Stimulated activated CD4-positive, alpha-beta T cell treated with anti-CD3 and anti-CD28 coated beads, Interleukin-12 subunit alpha, Interleukin-12 subunit beta, amount 100 ng/mL, for 4 hours (primary cell): Measurements from ENCODE around the gene CEBPA.
"Not testable (repeated sequence)": the region's sequence is repeated elsewhere in the genome, so short reads cannot be mapped to it uniquely, and the experiment has no call there.

ENCODE experiments used
- DNase-seq: peaks from one replicate; pipeline ENCODE4 v3.0.0-alpha.2; 2020

CEBPA gene

DNA sequence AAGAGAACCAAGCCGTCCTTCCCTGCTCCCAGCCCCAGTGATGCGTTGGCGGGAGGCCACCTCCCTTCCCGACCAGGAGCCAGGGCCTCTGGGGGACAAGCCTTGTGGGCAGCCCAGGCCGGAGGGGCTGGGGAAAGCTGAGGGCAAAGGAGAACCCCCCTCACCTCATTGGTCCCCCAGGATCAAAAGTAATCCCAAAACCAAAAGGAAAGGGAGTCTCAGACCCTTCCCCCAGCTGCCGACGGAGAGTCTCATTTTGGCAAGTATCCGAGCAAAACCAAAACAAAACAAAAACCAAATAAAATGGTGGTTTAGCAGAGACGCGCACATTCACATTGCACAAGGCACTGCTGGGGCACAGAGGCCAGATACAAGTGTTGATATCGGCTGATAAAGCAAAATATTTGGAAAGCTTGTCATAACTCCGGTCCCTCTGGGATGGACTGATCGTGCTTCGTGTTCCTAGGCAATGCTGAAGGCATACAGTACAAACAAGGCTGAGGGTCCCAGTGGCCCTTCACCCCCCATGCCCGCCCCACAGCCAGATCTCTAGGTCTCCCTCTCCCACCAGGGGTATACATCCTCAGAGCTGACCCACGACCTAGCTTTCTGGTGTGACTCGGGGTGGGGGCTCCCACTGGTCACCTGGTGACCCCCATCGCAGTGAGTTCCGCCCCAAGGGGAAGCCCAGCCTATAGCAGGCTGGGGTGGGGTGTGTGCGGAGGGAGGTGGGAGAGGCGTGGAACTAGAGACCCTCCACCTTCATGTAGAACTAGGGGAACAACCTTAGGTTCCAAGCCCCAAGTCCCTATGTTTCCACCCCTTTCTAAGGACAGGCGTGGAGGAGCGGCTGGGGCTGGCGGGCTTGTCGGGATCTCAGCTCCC is 2.1 kb downstream of the CEBPA start:
- no peak for DNase-seq

DNA sequence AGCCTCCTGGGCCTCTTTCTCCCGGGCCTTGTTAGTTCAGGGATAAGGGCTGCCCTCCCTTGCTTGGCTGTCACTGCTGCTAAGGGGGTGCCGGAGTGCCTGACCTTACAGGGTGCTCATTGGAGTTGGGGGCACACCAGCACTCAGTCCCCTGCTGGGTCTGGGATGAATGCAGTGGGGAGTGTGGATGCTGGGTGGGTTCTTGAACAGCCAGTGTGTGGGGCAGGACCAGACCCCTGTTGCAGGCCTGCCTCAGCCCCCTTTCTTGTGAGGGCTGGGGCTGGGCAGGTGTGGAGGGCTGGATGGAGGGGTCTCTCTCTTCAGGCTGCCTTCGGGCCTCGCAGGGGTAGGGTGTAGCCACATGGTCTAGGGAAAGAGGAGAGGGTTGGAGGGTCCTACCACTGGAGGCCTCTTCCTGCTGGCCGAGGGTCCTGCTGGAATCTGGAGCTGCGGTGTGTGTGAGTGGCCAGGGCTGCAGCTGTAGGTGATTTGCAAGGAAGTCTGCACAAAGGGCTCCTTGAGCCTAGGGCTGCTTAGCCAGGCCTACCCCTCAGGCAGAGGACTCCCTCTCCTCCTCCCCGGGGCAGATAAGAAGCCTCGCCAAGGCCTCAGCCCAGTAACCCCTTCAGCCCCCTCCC is 3.2 kb downstream of the CEBPA start:
- no peak for DNase-seq

DNA sequence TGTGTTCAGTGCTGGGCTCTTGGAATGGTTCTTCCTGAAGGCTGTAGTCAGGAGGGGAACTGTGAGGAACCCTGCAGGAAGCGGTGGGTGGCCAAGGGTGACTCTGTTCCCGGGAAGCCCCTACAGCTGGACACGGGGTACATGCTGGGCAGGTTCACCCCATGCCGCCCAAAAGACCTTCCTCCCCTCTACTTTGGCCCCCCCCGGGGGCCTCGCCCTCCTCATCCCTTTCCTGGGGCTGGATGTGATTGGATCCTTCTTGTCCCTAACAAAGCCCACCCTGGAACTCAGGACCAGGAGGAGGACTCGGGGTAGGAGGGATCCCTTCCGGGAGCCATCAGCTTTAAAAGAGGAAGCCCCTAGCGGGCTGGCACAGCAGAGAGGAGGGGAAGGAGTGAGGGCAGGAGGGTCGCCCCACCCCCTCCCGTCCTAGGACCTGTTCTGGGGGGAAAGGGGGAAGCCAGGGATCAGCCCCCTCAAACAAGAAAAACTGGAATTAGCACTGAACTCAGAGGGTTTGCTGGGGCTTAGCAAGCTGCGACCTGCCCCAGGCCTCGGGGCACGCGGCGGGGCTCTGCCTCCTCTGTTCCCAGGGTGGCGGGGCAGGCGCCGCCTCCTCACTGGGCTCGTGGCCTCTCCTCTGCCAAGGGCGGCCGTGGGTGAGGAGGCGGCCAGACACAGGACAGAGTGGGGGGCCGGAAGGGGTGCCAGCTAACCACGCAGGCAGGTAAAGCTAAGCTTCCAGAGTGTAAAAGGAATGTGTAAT is 4.0 kb downstream of the CEBPA start:
- DNase-seq: no peak

DNA sequence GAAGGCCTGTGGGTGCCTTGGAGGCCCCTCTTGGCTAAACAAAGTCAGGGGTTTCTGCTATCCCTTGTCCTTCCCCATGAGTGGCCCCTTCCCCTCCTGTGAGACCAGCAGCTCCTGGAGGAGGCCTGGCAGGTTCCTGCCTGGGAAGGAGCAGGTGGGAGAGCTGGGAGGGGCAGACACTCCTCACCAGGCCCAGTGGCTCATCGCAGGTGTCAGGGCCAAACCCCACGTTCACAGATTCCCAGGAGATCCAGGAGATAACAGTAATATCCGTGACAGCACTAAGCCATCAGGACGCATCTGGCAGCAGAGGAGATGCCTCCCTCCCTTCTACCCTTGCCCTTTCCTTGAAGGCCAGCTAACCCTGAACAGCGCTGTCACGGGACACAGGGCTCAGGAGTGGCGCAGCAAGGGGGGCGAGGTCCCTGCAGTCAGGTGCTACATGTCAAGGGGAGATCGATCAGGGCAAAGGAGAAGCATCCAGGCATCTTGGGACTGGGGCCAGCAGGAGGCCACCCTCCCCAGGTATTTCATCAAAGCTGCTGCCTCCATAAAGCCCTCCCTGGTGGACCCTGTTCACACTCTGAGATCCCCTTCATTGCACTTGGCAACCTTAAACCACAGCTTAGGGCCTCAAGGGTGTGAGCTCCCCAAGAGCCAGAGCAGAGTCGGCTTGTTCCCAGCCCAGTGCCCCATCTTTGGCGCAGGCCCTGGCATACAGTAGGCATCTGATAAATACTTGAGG is 4.8 kb downstream of the CEBPA start:
- DNase-seq: no peak

DNA sequence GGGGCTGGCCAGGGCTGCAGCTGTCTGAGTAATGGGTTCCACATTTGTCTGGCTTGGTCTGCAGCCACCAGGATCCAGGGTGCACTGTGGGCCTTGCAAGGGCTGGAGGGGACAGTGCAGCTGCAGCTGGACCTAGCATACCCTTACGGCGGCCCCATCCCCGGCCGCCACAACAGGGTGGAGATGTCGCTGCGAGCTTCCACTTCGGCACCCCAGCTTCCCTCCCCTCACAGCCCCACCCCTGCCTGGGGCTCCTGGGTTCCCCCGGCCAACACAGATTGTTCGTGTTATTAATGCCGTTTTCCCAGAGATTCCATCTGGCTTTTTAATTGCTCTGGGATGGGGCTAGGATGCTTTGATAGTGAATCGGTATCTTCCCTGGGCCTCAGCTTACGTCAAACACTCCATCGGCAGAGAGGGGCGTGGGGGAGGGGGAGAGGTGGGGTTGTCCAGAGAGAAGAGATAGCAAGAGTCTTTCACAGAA is 5.8 kb downstream of the CEBPA start:
- DNase-seq: no peak

DNA sequence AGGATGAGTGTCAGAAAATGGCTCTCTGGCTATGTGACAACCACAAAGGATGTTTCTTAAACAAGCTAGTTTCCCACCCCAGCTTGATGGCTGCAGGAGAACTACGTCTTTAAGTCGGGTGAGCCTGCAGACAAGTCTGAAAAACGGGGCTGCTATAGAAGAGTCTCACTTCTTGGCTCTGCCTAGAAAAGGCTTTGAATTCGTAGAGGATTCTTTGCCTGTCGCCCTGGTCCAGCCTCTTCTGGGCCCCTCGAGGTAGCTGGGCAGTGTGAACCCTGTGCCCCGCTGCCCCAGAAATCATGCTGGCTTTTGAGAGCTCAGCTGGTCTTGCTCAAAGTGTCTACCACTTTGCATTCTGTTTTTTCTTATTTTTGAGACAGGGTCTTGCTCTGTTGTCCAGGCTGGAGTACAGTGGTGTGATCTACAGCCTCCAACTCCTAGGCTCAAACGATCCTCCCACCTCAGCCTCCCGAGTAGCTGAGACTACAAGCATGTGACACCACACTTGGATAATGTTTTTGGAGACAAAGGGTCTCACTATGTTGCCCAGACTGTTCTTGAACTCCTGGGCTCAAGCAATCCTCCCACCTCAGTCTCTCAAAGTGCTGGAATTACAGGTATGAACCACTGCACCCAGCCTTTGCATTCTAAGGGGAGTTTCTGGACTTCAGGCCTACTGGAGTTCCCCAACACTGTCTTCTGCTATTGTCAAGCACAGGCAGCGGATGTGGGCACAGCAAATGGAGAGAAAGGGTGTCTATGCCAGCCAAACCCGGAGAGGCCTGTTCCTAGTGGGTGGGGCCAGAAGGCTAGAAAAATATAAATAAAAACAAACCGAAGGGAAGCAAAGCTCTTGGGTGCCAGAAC is 6.5 kb downstream of the CEBPA start:
- DNase-seq: no peak

DNA sequence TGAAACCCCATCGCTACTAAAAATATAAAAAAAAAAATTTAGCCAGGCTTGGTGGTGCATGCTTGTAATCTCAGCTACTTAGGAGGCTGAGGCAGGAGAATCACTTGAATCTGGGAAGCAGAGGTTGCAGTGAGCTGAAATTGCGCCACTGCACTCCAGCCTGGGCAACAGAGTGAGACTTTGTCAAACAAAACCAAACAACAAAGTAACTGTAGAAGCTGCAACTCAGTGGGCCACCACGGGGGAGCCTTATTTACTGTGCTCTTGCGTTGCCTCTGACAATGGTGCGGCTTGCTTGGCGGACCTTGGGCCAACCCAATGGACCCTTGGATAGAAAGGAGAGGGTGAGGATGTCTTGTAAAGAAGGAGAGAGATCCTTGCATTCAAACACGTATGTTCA is 7.3 kb downstream of the CEBPA start:
- not testable (repeated sequence) for DNase-seq

DNA sequence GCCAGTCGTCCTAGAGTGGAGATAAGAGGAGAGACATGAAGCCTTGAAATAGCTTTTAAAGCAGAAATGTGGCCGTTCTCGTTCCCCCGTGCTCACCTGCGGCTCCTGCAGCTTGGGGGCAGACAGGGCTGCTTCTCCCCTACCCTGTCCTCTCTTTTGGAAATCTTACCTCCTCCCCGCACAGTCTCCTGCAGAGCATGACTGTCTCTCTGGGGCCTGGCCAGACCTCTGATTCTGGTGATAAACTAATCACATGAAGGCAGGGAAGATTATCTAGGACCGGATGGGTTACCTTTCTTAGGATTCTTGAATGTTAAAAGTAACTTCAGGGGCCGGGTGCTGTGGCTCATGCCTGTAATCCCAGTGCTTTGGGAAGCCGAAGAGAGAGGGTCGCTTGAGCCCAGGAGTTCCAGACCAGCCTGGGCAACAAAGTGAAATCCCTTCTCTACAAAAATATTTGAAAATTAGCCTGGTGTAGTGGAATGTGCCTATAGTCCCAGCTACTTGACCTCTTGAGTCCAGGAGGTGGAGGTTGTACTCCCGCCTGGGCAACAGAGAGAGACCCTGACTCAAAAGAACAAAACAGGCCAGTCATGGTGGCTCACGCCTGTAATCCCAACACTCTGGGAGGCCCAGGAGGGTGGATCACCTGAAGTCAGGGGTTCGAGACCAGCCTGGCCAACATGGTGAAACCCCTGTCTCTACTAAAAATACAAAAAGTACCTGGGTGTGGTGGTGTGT is 8.1 kb downstream of the CEBPA start:
- DNase-seq: no peak

DNA sequence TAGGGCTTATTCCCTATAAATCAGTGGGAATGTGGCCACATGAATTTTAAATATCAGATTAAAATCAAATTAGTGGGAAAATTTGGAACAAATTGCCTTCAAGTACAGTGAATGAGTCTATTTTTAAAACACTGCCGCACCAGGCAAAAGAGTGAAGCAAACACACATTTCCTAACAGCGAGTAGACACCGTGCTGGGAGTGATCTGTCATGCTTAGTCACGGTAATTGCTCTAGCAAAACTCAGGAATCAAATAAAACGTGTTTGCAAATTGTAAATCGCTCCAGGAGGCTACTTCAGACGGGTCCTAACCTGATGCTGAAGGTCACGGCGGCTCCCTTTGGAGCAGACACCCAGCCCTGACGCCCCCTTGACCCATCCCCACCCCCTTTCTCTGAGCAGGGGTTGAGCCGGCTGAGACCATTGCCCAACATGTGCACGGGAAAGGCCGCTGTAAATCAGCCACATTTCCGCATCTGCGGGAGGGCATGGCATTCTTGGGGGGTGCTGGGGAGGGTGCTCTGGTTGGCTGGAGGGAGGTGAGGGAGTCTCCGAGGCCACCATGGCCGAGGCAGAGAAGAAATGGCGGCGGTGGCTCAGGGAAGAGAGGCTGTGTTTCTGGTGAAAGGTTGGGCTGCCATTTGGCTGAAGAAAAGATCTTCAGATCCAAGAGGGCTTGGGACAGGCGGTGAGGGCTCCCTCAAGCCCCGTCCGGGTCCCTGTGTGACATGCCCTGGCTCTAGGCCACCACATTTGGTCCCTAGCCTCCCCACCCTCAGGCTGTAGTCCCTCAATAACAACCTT is 8.9 kb downstream of the CEBPA start:
- DNase-seq: no peak

DNA sequence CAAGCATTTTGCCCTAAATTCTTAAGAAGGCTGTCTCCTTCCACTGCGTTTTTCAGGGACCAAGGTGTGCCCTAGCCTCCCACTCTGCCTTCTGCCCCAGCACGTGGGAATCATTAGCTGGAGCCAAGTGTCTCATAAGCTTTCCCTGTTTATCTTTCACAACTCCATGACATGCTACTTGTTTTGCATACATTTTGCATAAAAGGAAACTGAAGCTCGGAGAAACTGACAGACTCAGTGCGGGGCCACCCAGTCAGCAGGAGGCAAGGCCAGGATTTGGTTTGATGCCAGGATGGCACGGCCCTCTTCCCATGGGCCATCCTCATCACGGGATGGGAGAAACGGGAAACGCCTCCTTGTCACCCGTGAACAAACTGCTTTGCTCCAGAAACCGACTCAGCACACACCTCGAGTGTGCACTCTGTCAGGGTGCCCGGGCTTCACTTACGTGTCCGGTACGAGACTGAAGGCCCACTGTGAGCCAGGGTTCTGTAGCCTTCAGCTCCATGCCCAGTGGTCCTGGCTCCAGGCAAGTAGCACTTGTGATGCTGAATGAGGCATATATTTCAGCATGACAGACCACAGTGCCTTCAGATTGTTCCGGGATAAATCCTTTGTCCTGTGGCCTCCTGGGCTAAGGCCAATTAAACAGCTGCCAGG is 9.6 kb downstream of the CEBPA start:
- DNase-seq: no peak

DNA sequence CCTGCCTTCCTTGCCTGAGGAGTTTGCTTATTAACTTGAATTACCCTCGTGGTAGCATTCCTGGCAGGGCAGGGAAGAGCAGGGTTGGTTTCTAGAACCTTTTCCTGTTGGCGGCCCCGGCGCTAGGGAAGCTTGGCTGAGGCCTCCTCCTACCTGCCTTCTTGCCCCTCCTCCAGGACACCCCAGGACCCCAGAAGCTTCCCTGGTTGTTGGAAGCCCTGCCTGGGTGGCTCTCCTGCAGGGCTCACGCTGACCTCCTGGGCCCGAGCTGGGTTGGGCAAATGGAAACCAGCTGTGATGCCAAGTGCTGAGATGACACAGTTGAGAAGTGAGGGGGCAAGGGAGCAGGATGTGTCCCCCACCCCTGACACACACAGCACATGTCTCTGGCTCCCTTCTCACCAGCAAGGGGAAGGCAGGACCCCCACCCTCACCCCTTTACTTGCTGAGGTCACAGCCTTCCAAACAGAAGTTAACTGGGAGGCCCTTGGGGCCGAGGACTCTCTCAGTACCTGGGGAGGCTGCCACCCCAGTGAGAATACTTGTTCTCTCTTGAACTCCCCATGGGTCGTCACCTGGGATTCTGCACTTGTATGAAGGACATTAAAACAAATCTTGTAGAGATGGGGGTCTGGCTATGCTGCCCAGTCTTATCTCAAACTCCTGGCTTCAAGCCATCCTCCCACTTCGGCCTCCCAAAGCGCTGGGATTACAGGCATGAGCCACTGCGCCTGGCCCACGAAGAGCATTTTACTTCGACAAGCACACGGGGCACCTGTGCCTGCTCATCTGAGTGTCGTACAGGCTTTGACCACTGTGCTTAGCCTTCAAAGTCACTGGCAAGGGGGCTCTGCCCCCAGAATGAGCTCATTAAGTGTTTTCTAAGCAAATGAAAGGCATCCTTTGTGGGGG is 10.5 kb downstream of the CEBPA start:
- DNase-seq: no peak

DNA sequence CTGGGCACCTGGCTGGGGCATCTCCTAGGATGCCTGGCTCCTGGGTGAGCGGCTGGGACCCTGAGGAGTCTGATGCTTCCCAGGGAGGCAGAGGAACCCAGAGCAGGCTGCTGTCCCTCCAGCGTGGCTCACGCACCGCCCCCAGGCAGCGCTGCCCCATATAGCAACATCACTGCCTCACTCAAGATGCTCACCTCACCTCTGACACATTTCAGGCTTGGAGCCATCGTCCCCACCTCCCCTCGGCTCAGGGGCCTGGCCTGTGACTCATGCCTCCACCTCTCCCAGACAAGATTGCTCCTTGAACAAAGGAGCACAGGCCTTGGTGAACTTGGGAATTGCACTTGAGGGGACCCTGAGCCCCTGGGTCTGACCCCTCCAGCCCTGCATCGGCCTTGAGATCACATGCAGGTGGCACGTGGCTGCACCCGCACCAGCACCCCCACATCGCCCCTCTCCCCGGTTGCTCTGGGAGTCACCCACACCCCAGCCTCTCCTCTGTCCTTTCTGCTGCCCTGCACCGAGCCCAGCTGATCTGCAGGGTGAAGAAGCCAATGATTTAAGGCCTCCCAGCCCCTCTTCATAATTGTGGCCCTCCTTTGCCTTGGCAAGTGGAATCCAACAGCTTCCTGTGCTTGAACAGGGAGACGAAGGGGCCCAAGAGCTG is 11.2 kb downstream of the CEBPA start:
- DNase-seq: no peak

DNA sequence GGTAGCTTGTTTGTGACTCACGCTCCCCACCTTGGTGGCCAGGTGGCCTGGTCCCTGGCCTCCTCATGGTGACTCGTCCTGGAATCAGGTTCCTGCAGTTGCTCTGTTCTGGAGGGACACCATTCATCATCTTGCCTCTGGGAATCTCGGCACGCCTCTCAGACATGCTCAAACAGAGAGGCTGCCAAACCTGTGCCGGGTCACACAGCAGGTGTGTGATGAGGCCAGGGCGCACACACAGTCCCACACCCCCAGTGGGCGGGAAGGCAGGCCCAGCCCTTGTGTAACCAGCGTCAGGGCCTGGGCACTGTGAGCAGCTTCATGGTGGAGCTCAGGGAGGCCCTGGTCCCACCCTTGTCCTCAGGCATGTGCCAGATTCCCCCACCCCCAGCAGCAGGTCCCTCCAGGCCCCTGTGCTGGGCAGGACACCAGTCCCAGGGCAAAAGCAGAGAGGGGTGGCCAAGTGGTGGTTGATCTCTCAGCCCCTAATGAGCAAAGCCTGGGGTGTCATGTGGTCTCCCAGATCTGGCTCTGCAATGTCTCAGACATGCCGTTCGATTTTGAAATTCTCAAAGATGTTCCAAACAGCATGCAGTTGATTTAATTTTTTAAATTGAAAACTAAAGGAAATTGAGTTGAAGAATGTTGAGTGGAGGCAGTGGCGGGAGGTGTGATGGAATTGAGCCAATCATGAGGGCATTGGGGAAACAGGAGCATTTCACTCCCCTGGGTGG is 12.1 kb downstream of the CEBPA start:
- no peak for DNase-seq

DNA sequence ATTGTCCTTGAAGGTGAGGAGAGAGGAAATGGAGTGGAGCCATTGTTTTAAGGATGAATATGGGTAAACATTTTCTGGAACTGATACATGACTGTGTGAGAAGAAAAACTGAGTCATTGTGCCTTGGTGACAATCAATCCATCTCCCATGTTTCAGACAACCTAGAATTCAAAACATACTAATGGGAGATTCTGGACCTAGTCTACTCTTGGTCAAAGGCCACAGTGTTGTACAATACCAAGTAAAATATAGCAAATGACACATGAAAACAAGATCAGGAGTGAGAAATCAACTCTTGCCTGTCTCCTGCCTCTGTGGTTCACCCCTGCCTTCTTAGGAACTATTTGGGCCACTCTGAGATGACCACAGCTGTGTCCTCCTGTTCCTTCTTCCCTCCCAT is 13.1 kb downstream of the CEBPA start:
- no peak for DNase-seq

DNA sequence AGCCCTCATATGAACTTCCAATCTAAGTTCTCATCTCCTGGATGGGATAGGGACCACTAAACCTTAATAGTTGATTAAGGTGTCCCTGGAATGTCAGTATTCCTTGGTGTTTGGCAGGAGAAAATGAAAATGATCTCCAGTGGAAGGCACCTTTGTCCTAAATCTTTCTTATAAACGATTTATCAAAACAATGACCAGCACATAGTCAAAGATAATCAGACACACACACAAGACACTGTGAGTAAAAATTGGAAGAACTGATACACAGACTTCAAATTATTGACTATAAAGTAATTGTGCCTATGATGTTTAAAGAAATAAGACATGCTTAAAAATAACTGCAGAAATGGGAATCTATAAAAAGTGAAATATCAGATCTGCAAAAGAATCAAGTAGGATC is 13.7 kb downstream of the CEBPA start:
- DNase-seq: no peak

DNA sequence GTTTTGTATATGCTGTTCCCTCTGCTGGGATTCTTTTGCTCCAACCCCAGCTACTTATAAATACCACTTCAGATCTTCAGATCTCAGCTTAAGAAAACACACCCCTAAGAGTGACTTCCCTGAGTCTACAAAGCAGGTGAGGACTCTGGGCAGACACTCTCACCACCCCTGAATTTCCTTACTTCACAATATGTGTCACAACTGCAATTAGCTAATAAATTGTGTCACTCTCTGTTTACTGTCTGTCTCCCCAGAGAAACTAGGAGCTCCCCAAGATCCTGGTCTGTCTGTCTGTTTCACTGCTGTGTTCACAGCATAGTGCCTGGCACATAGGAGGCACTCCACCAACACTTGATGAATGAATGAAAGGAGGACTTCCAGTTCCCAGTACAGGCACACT is 14.4 kb downstream of the CEBPA start:
- DNase-seq: no peak

DNA sequence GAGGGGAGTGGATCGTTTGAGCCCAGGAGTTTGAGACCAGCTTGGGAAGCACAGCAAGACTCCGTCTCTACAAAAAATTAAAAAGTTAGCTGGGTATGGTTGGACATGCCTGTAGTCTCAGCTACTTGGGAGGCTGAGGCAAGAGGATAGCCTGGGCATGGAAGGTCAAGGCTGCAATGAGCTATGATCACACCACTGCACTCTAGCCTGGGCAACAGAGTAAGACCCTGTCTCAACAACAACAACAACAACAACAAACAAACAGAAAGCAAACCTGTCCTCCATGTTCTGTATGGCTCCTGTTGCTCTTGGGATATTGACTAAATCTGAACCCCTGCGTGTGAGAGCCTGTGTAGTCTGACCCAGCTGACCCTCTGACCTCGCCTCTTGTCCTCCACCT is 14.9 kb downstream of the CEBPA start:
- no peak for DNase-seq
